Peyer's patch (tissue), 4 donors: ENCODE results near the gene EHBP1. TPM values are rescaled to one million over a fixed set of nuclear protein-coding genes. Genes with fewer than 3 reads are reported as not detected.
"Not testable (repeated sequence)": the region's sequence is repeated elsewhere in the genome, so short reads cannot be mapped to it uniquely, and the experiment has no call there.

ENCODE experiments used
- DNase-seq, 3 donors: peaks; one replicate each; pipeline ENCODE4 v3.0.0-alpha.2; 2017 to 2019
- H3K27ac ChIP-seq, 4 donors: fragments of 200-600 bp; sonication (generic); one replicate each; pipeline ENCODE4 v1.5.1; 2016 to 2019
- H3K27me3 ChIP-seq, 2 donors: fragments of 200-600 bp; sonication (generic); one replicate each; pipeline ENCODE4 v1.5.1; 2019
- H3K36me3 ChIP-seq, 3 donors: fragments of 200-600 bp; sonication (generic); one replicate each; pipeline ENCODE4 v1.5.1; 2016 to 2019
- H3K4me1 ChIP-seq, 4 donors: fragments of 200-600 bp; sonication (generic); one replicate each; pipeline ENCODE4 v1.5.1; 2016 to 2019
- H3K4me3 ChIP-seq, 4 donors: fragments of 200-600 bp; sonication (generic); 1 replicate in 3 of 4; 2 replicates in 1 of 4; pipeline ENCODE4 v1.5.1; 2016 to 2019; ENCODE audit warnings: mild to moderate bottlenecking in 1 of 4
- H3K9me3 ChIP-seq, 4 donors: fragments of 200-600 bp; sonication (generic); one replicate each; pipeline ENCODE4 v1.5.1; 2016 to 2019; ENCODE audit warnings: mild to moderate bottlenecking in 1 of 4
- CTCF ChIP-seq, 6 experiments: fragments of 450-650 bp in 4 of 6; fragments of 200-600 bp in 2 of 6; sonication (generic) in 1 of 6; IDR thresholded peaks; one replicate each; pipeline ENCODE4 v1.5.1; 2017 to 2019; ENCODE audit warnings: antibody characterized with exemption in 6 of 6, mild to moderate bottlenecking in 3 of 6, moderate library complexity in 1 of 6
- POLR2A ChIP-seq, 2 donors: fragments of 450-650 bp; IDR thresholded peaks; one replicate each; pipeline ENCODE4 v1.5.1; 2017; ENCODE audit warnings: antibody characterized with exemption in 2 of 2, mild to moderate bottlenecking in 2 of 2, moderate library complexity in 2 of 2
- total RNA-seq, 4 donors: library from RNA; depleted of rRNA; stranded (reverse); fragments of >200 nt; gene quantifications; one replicate each; pipeline ENCODE4 v1.1.0, GENCODE V29; 2016

EHBP1 gene
- total RNA-seq, 4 donors from 2014 or later, result 27.1 to 190 (median 60.8) TPM

- Histone ChIP-seq H3K27me3 (no peaks in the 10 kb centered on the region), H3K27ac (no peak overlapping the region), H3K4me1 (no peaks in the 10 kb centered on the region), H3K36me3 (peaks cover 0 to 8% (median 0%) of the 10 kb centered on the region in 3 donors), H3K9me3 (no peaks in the 10 kb centered on the region), H3K4me3 (no peak overlapping the region)
- TF ChIP-seq POLR2A (IDR thresholded peaks at IDR 0.05) (no peak), CTCF (IDR thresholded peaks at IDR 0.05) (no peak)
- DNase-seq, result no peak
These were observed 307.0 kb downstream of the EHBP1 start for GRCh38 chr2:63012541-63012940.

- Histone ChIP-seq H3K4me1 (no peaks in the 10 kb centered on the region), H3K9me3 (no peaks in the 10 kb centered on the region), H3K4me3 (no peak overlapping the region), H3K36me3 (peaks cover 0 to 8% (median 0%) of the 10 kb centered on the region in 3 donors), H3K27me3 (no peaks in the 10 kb centered on the region), H3K27ac (no peak overlapping the region)
- TF ChIP-seq POLR2A (IDR thresholded peaks at IDR 0.05) (no peak), CTCF (IDR thresholded peaks at IDR 0.05) (no peak)
- no peak for DNase-seq
These were observed 307.9 kb downstream of the EHBP1 start for GRCh38 chr2:63013438-63013837.

GRCh38 chr2:63015389-63015788, 309.9 kb downstream of the EHBP1 start:
- H3K27ac ChIP-seq, result no peak overlapping the region
- H3K4me1 ChIP-seq, result no peaks in the 10 kb centered on the region
- no peaks in the 10 kb centered on the region for H3K27me3 ChIP-seq
- H3K4me3 ChIP-seq, result no peak overlapping the region
- no peak for TF ChIP-seq POLR2A (IDR thresholded peaks at IDR 0.05)
- TF ChIP-seq CTCF (IDR thresholded peaks at IDR 0.05), result no peak
- no peaks in the 10 kb centered on the region for H3K9me3 ChIP-seq
- H3K36me3 ChIP-seq, result peaks cover 0 to 8% (median 0%) of the 10 kb centered on the region in 3 donors
- no peak for DNase-seq

- Histone ChIP-seq H3K36me3 (peaks cover 0 to 8% (median 0%) of the 10 kb centered on the region in 3 donors), H3K4me1 (no peaks in the 10 kb centered on the region), H3K4me3 (no peak overlapping the region), H3K27me3 (no peaks in the 10 kb centered on the region), H3K9me3 (no peaks in the 10 kb centered on the region), H3K27ac (no peak overlapping the region)
- TF ChIP-seq CTCF (IDR thresholded peaks at IDR 0.05), result no peak
- no peak for TF ChIP-seq POLR2A (IDR thresholded peaks at IDR 0.05)
- no peak for DNase-seq
These were observed 312.9 kb downstream of the EHBP1 start for GRCh38 chr2:63018439-63018838.

GRCh38 chr2:63019686-63020085, 314.2 kb downstream of the EHBP1 start:
- not testable (repeated sequence) for H3K4me1 ChIP-seq, DNase-seq, H3K27me3 ChIP-seq, H3K27ac ChIP-seq, H3K36me3 ChIP-seq, H3K4me3 ChIP-seq, H3K9me3 ChIP-seq

- no peaks in the 10 kb centered on the region for H3K36me3 ChIP-seq
These were observed 317.9 kb downstream of the EHBP1 start for GRCh38 chr2:63023444-63023843.

More at GRCh38 chr2:63023444-63023843, 317.9 kb downstream of the EHBP1 start:
- no peak for DNase-seq
- Histone ChIP-seq H3K27me3 (no peaks in the 10 kb centered on the region), H3K9me3 (no peaks in the 10 kb centered on the region), H3K4me3 (no peak overlapping the region), H3K27ac (no peak overlapping the region), H3K4me1 (no peaks in the 10 kb centered on the region)
- TF ChIP-seq POLR2A (IDR thresholded peaks at IDR 0.05) (no peak), CTCF (IDR thresholded peaks at IDR 0.05) (peak in 3 of 6 experiments; percentile 30 to 32 (median 31))
